ENCODE measurements around the gene PRSS16. TPM values are rescaled to one million over a fixed set of nuclear protein-coding genes. Genes with fewer than 3 reads are reported as not detected.
A peak's percentile ranks its signal among the peaks of the same experiment; 100 is the strongest.

The PRSS16 gene
- total and polyA plus RNA-seq, 9 of the 15 experiments (the other 6 are each of a cell fraction or from before 2014, with no cell fraction given): 4.5 to 21.3 (median 12.1) TPM

DNA sequence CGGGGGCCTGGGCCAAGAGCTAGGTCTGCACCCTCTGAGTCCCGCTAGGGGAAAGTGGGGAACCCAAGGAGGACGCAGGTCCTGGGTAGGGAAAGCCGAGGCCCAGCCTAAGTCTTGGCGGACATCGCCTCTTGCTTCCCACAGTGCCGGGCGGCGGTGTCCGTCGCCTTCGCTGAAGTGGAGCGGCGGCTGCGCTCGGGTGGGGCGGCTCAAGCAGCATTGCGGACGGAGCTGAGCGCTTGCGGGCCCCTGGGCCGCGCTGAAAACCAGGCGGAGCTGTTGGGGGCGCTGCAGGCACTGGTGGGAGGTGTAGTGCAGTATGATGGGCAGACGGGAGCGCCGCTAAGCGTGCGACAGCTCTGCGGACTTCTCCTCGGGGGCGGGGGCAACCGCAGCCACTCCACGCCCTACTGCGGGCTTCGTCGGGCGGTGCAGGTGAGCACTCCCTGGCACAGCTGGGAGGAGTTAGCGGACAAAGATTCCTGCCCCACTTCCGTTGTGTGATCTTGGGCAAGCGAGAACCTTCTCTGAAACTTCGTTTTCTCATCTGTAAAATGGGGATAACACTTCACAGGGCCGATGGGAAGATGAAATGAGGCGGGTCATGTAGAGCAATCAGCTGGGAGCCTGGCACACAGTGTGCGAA is 4.2 kb downstream of the PRSS16 start (continued):
- TF ChIP-seq, protein P1, sequence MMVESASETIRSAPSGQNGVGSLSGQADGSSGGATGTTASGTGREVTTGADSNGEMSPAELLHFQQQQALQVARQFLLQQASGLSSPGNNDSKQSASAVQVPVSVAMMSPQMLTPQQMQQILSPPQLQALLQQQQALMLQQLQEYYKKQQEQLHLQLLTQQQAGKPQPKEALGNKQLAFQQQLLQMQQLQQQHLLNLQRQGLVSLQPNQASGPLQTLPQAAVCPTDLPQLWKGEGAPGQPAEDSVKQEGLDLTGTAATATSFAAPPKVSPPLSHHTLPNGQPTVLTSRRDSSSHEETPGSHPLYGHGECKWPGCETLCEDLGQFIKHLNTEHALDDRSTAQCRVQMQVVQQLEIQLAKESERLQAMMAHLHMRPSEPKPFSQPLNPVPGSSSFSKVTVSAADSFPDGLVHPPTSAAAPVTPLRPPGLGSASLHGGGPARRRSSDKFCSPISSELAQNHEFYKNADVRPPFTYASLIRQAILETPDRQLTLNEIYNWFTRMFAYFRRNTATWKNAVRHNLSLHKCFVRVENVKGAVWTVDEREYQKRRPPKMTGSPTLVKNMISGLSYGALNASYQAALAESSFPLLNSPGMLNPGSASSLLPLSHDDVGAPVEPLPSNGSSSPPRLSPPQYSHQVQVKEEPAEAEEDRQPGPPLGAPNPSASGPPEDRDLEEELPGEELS (CRISPR knock-in tag; IDR thresholded peaks at IDR 0.05; ENCODE audit: borderline replicate concordance): no peak
- peak; percentile 38; the same call in 1 of the 2 replicates for TF ChIP-seq KLF13 (tag; IDR thresholded peaks at IDR 0.05; ENCODE audit: borderline replicate concordance, low read depth)
- TF ChIP-seq TAF1 (IDR thresholded peaks at IDR 0.05; ENCODE audit: control insufficient read depth, extremely low read depth, insufficient read depth, low read length, severe bottlenecking): peak; percentile 32
- TF ChIP-seq TARDBP (IDR thresholded peaks at IDR 0.05): peak; percentile 89
- TF ChIP-seq ETV5 (CRISPR knock-in tag; IDR thresholded peaks at IDR 0.05; ENCODE audit: low read depth): peak; percentile 70
- TF ChIP-seq DPF2 (IDR thresholded peaks at IDR 0.05): peak; percentile 42; the same call in 1 of the 2 replicates
- peak; percentile 59 for TF ChIP-seq FIP1L1 (IDR thresholded peaks at IDR 0.05; ENCODE audit: low read depth, low read length, poor library complexity, severe bottlenecking)
- peak; percentile 43; the same call in 1 of the 2 replicates for TF ChIP-seq SMC3 (conservative IDR thresholded peaks at IDR 0.05; ENCODE audit: insufficient read depth, low read depth, low read length)
- peak in 1 of 2 experiments; percentile 53; a peak in 1 of 4 replicates for TF ChIP-seq ZMIZ1 (IDR thresholded peaks at IDR 0.05; ENCODE audit: low read depth in 2 of 2, low read length in 2 of 2)
- peak; percentile 84 for TF ChIP-seq KLF1 (tag; IDR thresholded peaks at IDR 0.05)
- peak; percentile 52 for TF ChIP-seq TCF3 (CRISPR knock-in tag; IDR thresholded peaks at IDR 0.05)
- peak; percentile 78; the same call in 1 of the 2 replicates for TF ChIP-seq ZNF12 (CRISPR knock-in tag; IDR thresholded peaks at IDR 0.05)
- no peak for TF ChIP-seq FOXM1 (IDR thresholded peaks at IDR 0.05; ENCODE audit: low read depth)
- TF ChIP-seq FOXM1 (CRISPR knock-in tag; IDR thresholded peaks at IDR 0.05; ENCODE audit: low read depth): peak; percentile 60; the same call in 1 of the 2 replicates
- TF ChIP-seq POLR2A (conservative IDR thresholded peaks at IDR 0.05): peak; percentile 80
- TF ChIP-seq ZZZ3 (IDR thresholded peaks at IDR 0.05): no peak
- peak; percentile 98 for TF ChIP-seq CTBP1 (IDR thresholded peaks at IDR 0.05; ENCODE audit: borderline replicate concordance)
- TF ChIP-seq YY1 (IDR thresholded peaks at IDR 0.05; ENCODE audit: borderline replicate concordance in 1 of 3, control insufficient read depth in 1 of 3, extremely low read depth in 1 of 3, insufficient read depth in 3 of 3, insufficient read length in 1 of 3, insufficient replicate concordance in 2 of 3, low read depth in 1 of 3, low read length in 2 of 3): peak in 2 of 3 experiments; percentile 39 to 72
- TF ChIP-seq BDP1 (IDR thresholded peaks at IDR 0.05; ENCODE audit: insufficient read depth, insufficient read length): no peak

All from K562 (cell line).